ENCODE results near the gene CRTAC1.

Gene CRTAC1

DNA sequence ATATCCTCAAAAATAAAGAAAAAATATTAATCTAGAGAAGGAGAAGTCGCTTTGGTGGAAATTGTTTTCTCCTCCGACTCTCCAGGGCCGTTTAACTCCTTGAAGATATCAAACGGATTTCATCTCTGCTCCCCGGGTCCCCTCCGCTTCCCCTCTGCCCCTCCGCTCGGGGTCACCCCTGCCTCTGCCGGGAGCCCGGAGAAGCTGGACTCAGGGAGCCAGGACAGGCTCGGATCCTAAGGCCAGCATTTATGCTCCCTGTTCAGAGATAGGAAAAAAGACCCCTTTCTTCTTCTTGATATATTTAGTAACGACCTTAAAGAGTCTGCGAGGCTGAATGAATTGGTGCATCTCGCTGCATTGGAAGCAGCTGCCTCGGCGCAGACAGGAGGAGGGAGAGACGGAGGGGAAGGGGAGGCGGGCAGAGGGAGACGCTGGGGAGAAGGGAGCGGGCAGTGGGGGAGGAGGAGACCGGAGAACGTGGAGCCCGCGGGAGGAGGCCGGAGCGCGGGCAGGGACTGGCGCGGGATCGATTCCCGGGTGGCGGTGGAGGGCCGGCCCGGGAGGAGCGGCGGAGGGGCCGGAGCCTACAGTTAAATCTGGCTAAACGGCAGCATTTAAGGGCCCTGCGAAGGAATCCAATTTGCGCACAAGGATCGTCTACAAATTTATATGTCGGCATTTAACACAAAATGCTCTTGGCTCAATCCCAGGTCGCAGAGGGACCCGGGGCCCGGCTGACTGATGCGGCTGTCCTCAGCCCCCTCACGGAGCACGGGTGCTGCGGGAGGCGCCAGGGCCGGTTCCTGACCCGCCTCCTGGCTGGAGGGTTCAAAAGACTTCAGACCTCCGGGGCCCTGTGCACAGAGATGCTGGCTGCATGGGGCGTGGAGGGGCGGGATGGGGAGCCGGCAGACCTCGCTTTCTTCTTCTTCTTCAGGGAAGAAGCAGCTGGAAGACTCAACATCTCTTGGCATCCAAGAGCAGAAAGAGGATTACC is 55.6 kb downstream of the CRTAC1 start:
- no peak for DNase-seq (ENCODE audit: low read depth in 2 of 2)

DNA sequence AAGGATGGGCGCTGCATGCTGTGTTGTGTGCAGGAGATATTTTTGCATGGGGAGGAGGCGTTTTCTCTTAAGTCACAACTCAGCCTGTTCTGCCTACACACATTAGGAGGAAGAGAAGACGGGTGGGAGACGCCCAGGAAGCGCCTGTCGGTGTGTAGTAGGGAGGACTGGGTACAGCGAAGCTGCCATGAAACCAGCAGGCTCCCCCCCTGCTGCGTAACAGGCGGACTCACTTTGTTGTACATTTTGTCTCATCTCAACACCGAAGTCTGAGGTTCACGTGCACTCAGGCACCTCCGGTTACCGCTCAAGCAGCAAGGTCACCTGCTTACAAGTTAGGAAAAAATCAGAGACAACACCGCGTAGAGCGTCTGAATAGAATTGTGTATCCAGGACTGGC is 56.3 kb downstream of the CRTAC1 start:
- no peak for DNase-seq (ENCODE audit: low read depth in 2 of 2)

DNA sequence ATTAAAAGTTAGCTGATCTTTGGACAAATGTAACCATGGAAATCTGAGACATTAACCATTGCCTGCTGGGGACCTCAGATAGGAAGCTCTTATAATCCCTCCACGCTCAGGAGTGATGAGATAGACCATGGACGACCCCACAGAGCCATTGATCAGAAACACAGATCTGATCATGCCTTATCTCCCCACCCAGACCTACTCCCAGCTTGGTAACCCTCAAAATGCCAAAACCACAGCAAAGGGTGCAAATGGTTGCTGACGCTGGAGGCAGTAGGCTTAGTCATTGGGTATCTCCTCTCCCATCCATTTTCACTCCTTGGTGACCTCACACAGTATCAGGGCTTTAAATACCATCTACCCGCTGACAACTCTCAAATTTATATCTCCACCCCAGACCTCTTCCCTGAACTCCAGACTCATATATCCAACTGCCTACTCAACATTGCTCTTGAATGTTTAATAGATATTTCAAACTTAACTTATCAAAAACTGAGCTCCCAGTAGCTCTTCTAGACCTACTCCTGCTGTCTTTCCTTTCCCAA is 60.8 kb downstream of the CRTAC1 start:
- no peak for DNase-seq (ENCODE audit: low read depth in 2 of 2)

DNA sequence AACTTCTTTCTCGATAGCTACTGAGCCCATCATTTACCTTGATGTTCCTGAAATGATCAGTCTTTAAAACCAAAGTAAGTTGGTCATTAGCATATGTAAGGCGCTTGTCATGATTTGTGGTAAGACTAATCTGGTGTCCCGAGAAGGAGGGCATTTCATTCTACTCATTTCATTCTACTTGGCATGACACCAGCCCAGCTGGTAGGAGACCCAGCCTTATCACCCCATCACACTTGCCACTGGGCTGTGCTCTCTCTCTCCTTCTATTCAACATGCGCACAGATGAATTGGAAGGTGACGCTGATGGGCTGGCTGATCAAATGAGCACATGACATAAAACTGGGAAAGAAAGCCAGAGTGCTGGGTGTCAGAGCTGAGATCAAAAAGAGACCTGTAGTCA is 65.7 kb downstream of the CRTAC1 start:
- DNase-seq (ENCODE audit: low read depth in 2 of 2) = no peak

DNA sequence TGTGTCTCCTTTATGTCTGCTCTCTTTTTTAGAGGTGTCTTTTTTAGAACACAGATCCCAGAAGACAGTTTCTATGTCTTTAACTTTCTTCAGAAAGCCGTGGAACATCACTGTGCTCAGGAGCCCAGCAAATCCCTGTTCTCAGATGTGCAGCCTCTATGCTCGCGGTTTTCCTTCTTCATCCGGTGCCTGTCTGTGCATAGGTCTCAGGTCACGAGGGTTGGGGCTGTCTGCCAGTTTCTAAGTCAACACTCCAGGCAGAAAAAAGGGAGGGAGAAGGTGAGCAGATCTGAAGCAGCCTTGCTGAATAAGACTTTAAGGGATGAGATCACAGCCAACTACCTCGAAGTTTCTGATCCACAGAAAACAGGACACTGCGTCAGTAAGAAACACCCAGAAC is 68.5 kb downstream of the CRTAC1 start:
- DNase-seq (ENCODE audit: low read depth in 2 of 2) = no peak

DNA sequence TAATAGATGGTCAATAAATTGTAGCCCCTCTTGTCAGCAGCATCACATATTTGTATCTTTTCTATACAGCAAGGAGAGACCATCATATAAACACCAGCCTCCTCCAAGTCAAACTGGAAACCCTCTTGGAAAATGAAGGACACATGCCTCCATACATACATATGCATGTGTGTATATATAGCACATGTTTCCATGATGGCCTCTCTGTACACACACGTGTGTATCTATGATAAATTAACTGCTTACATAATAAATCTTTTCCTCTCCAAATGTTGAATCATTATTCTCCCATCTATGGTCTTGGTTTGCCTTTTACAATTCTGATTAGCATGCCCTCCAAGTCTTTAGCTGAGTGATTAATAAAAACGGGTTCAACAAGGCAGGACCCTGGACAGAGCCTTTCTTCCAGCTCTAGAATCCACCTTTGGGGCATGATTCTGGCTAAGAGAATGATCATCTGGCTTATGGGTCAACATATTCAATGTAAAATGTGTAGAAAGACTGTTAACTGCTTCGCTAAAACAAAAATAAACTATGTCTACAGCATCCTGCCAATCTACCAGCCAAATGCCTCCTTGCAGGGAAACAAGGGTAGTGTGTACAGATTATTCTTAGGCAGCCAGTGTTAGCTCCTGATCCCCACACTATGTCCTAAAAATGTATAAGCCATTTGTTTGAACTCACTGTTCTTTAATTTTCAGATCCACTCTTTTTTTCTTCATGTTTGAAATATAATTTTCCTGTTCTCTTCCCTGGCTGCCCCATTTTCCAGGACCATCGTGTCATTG is 70.0 kb downstream of the CRTAC1 start:
- DNase-seq (ENCODE audit: low read depth in 2 of 2) = no peak

DNA sequence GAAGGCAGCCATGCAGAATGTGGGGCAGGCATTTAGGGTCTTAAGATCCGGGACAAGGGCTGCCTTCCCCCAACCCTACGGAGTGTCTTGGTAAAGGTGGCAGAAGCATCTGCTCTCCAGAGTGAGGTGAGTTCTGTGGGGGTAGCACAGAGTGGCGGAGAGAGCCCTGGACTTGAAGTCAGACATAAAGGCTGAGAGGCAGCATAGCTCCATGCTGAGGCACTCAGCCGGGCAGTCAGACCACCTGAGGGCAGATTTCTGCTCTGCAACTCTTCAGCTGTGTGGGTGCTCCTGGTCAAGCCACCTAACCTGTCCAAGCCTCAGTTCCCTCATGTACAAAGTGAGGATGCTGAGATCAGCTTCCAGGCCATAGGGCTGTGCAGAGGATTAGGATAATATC is 81.0 kb downstream of the CRTAC1 start:
- DNase-seq (ENCODE audit: low read depth in 2 of 2) = no peak

DNA sequence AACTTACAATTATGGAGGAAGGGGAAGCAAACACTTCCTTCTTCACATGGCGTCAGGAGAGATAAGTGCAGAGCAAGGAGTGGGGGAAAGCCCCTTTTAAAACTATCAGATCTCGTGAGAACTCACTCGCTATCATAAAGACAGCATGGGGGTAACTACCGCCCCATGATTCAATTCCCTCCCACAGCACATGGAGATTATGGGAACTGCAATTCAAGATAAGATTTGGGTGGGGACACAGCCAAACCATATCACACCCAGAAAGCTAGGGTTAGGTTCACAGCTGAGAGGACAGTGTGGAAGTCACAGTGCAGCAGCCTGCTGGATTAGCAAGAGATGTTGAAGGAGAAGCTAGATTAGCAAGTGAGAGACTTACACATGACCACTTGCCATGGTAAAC is 81.6 kb downstream of the CRTAC1 start:
- DNase-seq (ENCODE audit: low read depth in 2 of 2) = no peak

DNA sequence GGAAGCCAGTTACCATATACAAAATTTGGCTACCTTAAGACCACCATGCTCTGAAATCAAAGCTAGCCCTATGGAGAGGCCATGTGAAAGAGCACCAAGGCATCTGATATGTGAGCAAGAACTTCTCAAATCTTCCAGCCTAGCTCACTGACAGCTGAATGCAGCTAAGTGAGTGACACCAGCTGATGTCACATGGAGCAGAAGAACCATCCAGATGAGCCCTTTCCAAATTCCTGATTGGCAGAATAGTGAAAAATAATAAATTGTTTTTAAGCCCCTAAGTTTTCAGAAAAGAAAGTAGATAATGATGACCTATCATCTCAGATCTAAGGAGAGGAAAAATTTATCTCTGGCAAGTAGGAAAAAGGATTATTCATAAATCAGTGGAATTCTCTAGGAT is 85.6 kb downstream of the CRTAC1 start:
- no peak for DNase-seq (ENCODE audit: low read depth in 2 of 2)

DNA sequence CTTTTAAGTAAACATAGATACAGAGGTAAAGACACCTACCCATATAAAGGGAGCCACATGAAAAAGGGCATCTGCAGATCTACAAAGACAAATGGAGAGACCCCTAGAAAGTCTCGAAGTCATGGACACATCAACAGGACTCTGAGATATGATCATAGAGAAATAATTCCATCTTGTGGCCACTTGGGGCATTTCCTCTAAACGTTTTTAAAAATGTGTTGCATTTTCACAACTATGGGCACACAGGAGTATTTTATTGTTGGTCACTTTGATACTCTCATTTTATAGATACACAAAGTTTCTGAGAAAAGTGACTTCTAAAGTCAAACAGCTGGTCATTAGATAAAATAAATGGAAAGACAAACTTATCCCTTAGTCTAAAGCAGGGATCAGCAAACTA is 87.1 kb downstream of the CRTAC1 start:
- no peak for DNase-seq (ENCODE audit: low read depth in 2 of 2)

DNA sequence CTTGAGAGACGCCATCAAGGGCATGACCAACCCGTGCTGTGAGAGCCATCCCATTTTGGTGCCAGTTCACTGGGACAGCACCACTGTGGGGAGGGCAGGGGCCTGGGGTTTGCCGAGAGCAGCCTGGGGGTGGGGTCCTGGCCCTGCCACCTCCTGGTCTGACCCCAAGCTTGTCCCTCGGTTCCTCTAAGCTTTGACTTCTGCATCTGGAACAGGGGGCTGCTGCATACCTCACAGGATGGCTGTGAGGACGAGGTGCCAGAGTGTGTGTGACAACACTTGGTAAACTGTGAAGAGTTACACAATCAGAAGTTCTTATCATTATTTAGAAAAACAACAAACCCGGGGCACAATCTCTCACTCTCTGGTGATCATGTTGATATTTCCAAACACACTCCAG is 89.9 kb downstream of the CRTAC1 start:
- no peak for DNase-seq (ENCODE audit: low read depth in 2 of 2)

DNA sequence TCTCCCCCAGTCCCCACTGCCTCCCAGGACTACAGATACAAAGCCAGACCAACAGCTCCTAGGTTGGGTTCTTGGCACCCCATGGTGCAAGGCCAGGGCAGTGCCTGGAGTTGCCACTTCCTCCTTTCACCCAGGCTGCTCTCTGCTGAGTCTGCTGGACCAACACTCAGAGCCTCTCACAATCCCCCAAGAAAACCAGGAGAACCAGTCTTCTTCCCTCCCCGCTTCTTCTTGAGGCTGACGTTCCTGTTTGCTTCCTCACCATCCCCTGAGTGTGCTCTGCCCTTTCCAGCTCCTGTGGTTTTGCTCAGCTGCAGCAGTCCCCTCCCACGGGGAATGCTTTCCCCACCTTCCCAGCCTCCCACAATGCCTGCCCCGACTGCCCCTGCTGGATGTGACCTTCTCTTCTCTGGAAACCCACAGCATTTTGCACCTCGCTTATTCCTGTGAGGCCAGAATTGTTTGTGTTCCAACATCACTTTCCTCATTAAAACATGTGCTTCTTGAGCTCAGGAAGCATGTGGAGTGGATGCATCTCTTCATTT is 90.9 kb downstream of the CRTAC1 start:
- DNase-seq (ENCODE audit: low read depth in 2 of 2) = no peak

DNA sequence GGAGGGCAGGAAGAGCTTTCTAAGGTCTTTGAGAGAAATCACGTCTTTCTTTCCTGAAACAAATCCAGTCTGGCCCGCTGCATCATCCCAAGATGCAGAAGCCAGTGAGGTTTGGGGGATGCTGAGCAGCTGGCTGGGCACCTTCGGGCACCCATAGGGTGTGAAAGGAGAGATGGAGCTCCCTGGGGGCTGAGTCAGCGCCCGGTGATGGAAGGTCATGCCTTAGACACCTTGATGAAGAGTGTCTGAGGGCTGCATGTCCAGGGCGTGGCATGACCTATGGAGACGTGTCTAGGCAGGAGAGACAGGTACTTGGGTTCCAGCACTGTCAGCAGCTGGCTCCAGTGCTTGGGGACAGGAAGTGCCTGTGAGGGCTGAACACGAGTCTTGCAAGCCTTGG is 92.5 kb downstream of the CRTAC1 start:
- DNase-seq (ENCODE audit: low read depth in 2 of 2) = no peak

DNA sequence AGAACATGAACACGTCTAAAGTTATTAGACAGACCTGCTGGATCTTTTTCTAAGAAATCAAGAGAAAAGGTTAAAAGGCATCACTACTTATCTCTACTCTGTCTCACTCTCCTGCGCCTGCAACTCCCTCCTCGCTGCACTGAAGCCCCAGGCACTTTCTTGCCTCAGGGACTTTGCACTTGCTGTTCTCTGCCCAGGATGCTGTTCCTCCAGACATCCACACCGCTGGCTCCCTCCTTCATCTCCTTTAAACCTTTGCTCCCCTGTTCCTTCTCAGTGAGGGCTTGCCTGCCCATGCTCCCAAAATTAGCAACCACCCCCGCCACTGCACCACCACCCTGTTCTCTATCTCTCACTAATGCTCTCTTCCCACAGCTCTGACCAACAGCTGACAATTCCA is 93.4 kb downstream of the CRTAC1 start:
- no peak for DNase-seq (ENCODE audit: low read depth in 2 of 2)

DNA sequence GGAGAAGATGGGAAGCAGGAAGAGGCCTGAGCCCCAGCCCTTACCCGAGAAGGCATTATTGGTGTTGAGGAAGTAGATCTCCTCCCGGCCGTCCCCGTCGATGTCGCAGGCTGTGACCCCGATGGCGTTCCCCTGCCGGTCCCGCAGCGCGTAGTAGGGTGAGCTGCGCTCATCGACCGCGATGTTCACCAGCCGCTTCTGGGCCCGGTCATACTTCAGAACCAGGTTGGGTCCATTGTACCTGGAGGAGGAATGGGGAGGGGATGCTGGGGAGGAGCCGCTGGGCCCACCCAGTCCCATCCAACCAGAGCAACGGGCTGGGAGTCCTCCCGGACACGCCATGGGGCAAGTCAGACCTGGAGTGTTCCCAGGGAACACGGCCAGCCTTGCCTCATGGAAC is 94.3 kb downstream of the CRTAC1 start:
- DNase-seq (ENCODE audit: low read depth in 2 of 2) = no peak

DNA sequence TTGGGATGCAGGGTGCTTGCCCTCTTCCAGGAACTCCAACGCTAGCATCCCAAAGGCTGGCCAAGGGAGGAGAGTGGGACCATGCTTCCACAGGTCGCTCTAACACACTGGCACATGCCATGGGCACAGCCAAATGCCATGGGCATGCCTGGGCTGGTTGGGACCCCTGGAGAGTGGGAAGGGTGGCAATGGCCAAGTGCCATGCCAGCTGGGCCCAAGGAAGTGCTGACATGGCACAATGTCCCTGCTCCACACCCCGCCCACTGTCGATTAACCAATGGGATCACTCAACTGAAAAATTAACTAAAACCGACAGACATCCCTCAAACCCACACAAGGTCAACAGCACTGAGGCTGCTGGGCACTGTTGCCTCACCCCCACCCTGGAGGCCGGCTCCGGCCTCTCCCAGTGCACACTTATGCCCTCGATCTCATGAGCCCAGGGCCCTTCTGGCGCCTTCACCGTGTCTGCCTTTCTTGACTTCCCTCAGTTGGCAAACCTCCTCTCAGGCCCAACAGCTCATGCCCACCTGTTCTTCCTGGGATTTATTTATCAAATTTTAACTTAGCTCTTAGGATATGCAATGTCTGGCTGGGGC is 97.4 kb downstream of the CRTAC1 start:
- no peak for DNase-seq (ENCODE audit: low read depth in 2 of 2)

DNA sequence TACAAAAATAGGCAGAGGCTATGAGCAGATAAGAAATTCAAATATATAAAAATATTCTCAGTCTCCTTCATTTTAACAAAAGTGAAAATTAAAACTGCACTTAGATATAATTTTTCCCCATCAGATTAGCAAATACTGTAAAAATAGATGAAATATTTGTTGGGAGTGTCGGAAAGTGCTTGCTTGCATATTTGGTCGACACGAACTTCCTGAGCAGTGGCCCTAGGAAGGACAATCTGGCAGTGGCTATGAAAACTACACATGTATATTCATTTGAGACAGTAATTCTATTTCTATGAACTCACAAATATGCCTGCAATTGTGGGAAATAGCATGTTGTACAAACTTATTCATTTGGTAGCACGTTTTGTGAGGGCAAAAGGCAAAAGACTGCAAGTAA is 99.4 kb downstream of the CRTAC1 start:
- no peak for DNase-seq (ENCODE audit: low read depth in 2 of 2)

DNA sequence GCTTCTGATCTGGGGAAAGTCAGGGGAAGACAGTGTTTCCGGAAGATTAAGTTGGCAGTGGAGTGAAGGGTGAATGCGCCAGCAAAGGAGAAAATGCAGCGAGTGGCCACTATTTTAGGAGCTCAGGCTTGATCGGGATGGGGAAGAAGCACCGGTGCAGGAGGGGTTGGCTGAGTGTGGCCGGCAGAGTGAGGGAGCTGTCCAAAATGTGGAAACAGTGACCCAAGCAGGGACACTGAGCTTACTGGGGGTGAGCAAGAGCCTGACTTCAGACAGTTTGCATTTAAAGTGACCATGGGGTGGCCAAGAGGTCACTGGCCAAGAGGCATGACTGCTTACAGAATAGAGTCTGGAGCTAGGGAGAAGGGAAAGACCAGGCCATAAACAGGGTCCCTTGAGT is 101.5 kb downstream of the CRTAC1 start:
- DNase-seq (ENCODE audit: low read depth in 2 of 2) = no peak

DNA sequence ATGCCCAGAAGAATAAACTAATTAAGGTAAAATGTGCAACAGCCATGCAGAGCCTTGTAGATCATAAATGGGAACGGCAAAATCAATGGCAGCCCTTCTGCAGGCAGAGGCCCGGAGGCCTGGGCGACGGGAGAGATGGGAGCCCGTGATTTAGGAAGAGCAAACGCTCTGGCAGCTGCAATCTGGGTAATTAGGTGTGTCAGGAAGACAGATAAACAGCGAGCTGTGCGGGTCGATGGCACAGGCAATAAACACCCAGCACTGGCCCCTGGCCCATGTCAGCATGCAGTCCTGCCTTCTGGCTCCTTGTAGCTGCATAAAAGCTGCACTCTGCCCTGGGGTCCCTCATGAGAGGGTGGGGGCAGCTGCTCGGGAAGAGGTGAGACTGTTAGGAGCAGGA is 102.8 kb downstream of the CRTAC1 start:
- DNase-seq (ENCODE audit: low read depth in 2 of 2) = no peak

DNA sequence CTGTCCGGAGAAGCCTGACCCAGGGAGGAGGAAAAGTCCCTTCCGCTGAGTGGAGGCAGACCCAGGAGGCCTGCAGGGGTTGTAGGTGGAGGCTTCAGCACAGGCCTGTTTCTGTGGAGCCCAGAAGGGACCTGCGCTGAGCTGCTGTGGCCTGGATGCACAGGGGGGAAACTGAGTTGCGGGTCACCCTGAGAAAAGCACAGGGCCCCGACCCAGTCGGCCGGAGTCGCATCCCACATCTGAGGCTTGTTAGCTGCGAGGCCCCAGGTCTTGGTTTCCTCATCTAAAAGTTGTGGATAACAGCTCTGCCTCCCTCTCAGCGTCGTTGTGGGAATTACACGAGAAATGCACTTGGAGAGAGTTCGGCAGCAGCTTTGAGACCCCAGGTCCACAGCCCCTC is 104.4 kb downstream of the CRTAC1 start:
- no peak for DNase-seq (ENCODE audit: low read depth in 2 of 2)

DNA sequence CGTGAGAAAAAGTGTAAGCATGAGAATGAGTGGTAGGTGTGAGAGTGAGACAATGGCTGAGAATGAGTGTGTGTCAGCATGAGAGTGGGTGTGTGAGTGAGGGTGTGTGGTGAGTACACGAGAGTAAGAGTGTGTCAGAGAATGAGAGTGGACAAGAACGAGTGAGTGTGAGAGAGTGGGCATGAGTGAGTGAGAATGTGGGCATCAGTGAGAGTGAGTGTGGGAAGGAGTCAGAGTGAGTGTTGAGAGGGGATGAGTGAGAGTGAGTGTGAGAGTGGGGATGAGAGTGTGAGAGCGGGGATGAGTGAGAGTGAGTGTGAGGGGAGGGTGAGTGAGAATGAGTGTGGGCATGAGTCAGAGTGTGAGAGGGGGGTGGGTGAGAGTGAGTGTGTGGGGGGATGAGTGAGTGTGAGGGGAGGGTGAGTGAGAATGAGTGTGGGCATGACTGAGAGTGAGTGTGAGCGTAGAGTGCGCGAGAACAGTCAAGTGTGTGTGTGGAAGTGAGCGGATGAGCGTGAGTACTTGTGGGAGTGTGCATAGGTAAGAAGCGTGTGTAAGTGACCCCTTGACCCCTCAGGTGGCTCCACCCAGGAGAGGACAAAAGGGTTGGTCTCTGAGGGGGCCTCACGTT is 105.0 kb downstream of the CRTAC1 start:
- no peak for DNase-seq (ENCODE audit: low read depth in 2 of 2)

DNA sequence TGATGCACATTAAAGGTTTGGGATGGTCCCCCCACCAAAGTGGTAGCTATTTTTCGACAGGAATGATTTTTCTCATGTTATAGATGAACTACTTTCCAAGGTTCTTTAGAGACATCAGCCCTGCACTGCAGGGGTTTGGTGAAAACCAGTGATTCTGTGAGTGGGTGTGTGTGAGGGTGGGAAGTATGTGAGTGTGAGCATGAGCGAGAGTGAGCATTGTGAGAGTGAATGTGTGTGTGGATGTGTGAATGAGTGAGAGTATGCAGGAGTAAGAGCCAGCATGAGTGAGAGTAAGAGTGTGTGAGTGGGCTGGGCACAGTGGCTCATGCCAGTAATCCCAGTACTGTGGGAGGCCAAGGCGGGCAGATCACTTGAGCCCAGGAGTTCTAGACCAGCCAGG is 105.7 kb downstream of the CRTAC1 start:
- DNase-seq (ENCODE audit: low read depth in 2 of 2) = no peak

Measured in fibroblast of skin of left biceps (primary cell).